ENCODE data around the gene PLAGL2. TPM values are rescaled to one million over a fixed set of nuclear protein-coding genes. Genes with fewer than 3 reads are reported as not detected.

The PLAGL2 gene
- total RNA-seq, 1 experiment from 2014 or later, result 96.1 TPM

DNA sequence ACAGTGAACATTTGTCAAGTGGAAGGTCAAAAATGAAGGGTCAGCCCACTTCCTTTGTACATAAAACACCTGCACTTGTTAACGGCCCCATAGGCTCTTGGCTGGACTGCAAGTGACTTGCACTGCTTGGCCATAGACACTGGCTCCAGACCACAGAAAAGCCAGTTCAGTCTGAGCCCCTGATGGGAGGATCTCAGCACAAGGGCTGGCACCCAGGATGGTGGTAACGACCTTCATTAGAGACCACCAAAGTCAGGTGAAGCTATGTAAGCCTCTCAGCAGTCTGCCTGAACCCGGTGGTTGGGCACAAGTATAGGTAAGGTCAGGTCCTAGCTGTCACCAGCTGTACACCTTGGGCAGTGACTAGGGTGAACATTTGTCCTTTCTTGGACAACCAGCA, 16.1 kb downstream of the PLAGL2 start:
- Mint-ChIP-seq H3K4me1 (ENCODE audit: low read depth, unreplicated experiment) (no peaks in the 10 kb centered on the region), H3K9me3 (ENCODE audit: unreplicated experiment) (no peaks in the 10 kb centered on the region), H3K27ac (ENCODE audit: unreplicated experiment) (no peak overlapping the region), H3K27me3 (ENCODE audit: insufficient read depth, unreplicated experiment) (no peaks in the 10 kb centered on the region), H3K4me3 (ENCODE audit: unreplicated experiment) (no peak overlapping the region), H3K36me3 (ENCODE audit: insufficient read depth, unreplicated experiment) (peaks cover 81% of the 10 kb centered on the region)
- no peak for DNase-seq
- no peaks in the 10 kb centered on the region for H3K27me3 ChIP-seq (replicated peaks; ENCODE audit: control insufficient read depth, insufficient read depth, low read length)
- no peaks in the 10 kb centered on the region for H3K4me1 ChIP-seq
- ChIA-PET POLR2A (no interaction called here), CTCF (interaction anchor here (1.1 kb wide), 1 partner anchor 294 kb away, joined by 3 read pairs; no protein-coding TSS in a partner anchor)
- peaks cover 14% of the 10 kb centered on the region for H3K36me3 ChIP-seq (ENCODE audit: control insufficient read depth, insufficient read depth, low read length)
- H3K9me3 ChIP-seq, result no peaks in the 10 kb centered on the region
- no TSS peak for BruUV-seq (replicated peaks)
- TF ChIP-seq, protein P1, sequence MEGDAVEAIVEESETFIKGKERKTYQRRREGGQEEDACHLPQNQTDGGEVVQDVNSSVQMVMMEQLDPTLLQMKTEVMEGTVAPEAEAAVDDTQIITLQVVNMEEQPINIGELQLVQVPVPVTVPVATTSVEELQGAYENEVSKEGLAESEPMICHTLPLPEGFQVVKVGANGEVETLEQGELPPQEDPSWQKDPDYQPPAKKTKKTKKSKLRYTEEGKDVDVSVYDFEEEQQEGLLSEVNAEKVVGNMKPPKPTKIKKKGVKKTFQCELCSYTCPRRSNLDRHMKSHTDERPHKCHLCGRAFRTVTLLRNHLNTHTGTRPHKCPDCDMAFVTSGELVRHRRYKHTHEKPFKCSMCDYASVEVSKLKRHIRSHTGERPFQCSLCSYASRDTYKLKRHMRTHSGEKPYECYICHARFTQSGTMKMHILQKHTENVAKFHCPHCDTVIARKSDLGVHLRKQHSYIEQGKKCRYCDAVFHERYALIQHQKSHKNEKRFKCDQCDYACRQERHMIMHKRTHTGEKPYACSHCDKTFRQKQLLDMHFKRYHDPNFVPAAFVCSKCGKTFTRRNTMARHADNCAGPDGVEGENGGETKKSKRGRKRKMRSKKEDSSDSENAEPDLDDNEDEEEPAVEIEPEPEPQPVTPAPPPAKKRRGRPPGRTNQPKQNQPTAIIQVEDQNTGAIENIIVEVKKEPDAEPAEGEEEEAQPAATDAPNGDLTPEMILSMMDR (IDR thresholded peaks at IDR 0.05; ENCODE audit: insufficient read depth in 1 of 2, low read depth in 1 of 2, low read length in 1 of 2, severe bottlenecking in 1 of 2, unreplicated experiment in 1 of 2), result no peak
- intact Hi-C loops (cut with micrococcal nuclease; ENCODE audit: unreplicated experiment), result no loop called here
- H3K4me3 ChIP-seq (ENCODE audit: low read depth, low read length), result no peak overlapping the region

DNA sequence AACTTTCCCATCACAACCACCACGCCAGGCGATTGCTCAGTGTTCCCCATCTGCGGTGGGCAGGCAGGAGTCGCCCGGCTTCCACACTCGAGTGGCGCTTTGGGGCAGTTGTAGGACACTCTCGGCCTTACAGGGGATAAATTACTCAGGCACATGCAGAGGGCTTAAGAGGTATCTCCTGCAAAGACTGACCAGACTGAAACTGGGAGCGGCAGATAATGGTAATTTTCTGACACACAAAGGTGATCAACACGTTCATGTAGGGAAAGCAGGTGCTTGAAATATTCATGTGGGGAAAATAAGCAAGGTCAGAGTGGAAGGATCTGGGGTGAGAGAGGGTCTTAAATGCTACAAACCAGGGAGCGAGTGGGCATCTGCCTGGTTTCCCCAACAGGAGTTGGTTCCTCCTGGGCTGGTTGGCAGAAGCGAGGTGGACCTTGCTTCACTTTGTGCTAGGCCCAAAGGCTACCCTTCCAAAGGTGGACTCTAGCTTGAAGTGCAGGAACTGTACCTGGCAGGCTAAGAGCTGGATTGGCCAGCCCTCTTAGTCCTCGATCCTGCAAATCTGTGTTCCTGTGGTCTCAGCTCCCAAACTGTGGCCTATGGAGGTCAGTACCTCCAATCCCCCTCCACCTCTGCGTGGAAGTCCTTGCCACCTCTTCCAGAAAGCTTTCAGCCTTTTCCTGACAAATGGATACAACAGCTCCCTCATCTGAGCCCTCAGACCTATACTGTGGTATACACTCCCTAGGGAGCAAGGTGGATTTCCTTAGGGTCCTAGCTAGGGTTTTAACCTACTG, 16.7 kb downstream of the PLAGL2 start:
- DNase-seq, result no peak
- POLR2A ChIA-PET, result no interaction called here
- no TSS peak for BruUV-seq (replicated peaks)
- Histone ChIP-seq H3K27me3 (replicated peaks; ENCODE audit: control insufficient read depth, insufficient read depth, low read length) (no peaks in the 10 kb centered on the region), H3K4me3 (ENCODE audit: low read depth, low read length) (no peak overlapping the region), H3K9me3 (no peaks in the 10 kb centered on the region), H3K4me1 (no peaks in the 10 kb centered on the region), H3K36me3 (ENCODE audit: control insufficient read depth, insufficient read depth, low read length) (peaks cover 12% of the 10 kb centered on the region)
- CTCF ChIA-PET, result interaction anchor here (1.1 kb wide), 1 partner anchor 295 kb away, joined by 3 read pairs; no protein-coding TSS in a partner anchor
- no peaks in the 10 kb centered on the region for H3K9me3 Mint-ChIP-seq (ENCODE audit: unreplicated experiment)
- H3K4me1 Mint-ChIP-seq (ENCODE audit: low read depth, unreplicated experiment), result no peaks in the 10 kb centered on the region
- H3K27me3 Mint-ChIP-seq (ENCODE audit: insufficient read depth, unreplicated experiment), result no peaks in the 10 kb centered on the region
- intact Hi-C loops (cut with micrococcal nuclease; ENCODE audit: unreplicated experiment), result no loop called here
- peaks cover 75% of the 10 kb centered on the region for H3K36me3 Mint-ChIP-seq (ENCODE audit: insufficient read depth, unreplicated experiment)
- H3K27ac Mint-ChIP-seq (ENCODE audit: unreplicated experiment), result peak overlapping the region; percentile 9
- TF ChIP-seq, protein P1 (IDR thresholded peaks at IDR 0.05; ENCODE audit: insufficient read depth in 1 of 2, low read depth in 1 of 2, low read length in 1 of 2, severe bottlenecking in 1 of 2, unreplicated experiment in 1 of 2), result no peak
- H3K4me3 Mint-ChIP-seq (ENCODE audit: unreplicated experiment), result peak overlapping the region; percentile 54

DNA sequence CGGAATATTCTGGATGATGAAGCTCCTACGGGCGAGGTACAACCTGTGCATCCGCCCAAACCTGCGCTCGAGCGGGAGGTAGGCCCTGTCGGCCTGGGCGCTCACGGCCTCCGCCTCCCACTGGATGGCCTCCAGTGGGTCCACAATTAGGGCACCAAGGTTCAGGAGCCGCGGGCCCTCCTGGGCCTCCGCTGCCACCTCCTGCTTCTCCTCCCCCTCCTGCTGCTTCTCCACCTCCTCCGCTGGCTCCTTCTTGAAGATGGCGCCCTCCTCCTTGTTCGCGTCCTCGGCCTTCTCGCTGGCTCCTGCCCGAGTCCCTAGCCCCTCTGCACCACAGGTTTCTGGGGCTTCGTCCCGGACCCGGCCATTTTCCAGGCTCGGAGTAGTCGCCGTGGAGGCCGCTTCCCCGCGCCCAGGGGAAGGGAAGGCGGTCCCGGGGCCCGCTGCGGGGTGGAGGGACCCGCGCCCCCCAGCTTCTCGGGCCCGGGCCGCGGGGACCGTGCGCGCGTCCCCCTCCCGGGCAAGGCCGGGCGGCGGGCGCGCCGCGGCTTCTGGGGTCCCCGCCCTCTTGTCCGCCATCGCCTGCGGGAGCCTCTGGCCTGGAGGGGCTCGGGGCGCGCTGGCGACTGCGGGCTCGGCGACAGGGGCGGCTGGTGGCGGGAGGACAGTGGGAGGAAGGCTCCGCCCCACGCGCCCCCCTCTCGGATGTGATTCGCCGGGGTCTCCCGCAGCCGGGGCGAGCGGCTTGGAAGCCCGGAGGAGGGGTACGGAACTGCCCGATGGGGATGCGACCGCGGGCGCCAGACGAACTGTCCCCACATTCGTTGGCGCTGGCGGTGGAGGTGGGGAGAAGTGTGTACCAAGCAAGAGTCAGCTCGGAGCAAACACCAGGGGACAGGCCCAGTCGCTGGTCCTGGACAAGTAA, 17.6 kb downstream of the PLAGL2 start:
- intact Hi-C loops (cut with micrococcal nuclease; ENCODE audit: unreplicated experiment), result no loop called here
- H3K27me3 Mint-ChIP-seq (ENCODE audit: insufficient read depth, unreplicated experiment), result no peaks in the 10 kb centered on the region
- TF ChIP-seq, protein P1 (IDR thresholded peaks at IDR 0.05; ENCODE audit: insufficient read depth in 1 of 2, low read depth in 1 of 2, low read length in 1 of 2, severe bottlenecking in 1 of 2, unreplicated experiment in 1 of 2), result no peak
- ChIA-PET CTCF (interaction anchor here (0.5 to 0.6 kb wide), 2 partner anchors 99 to 111 kb away, joined by 3 to 5 read pairs; no protein-coding TSS in a partner anchor), POLR2A (no interaction called here)
- H3K4me1 ChIP-seq, result peaks cover 2% of the 10 kb centered on the region; the same call in 1 of the 2 replicates
- peak in 1 of 2 experiments; percentile 52 for DNase-seq
- H3K36me3 ChIP-seq (ENCODE audit: control insufficient read depth, insufficient read depth, low read length), result peaks cover 7% of the 10 kb centered on the region; the same call in 1 of the 2 replicates
- no peaks in the 10 kb centered on the region for H3K4me1 Mint-ChIP-seq (ENCODE audit: low read depth, unreplicated experiment)
- no peaks in the 10 kb centered on the region for H3K9me3 ChIP-seq
- no peaks in the 10 kb centered on the region for H3K27me3 ChIP-seq (replicated peaks; ENCODE audit: control insufficient read depth, insufficient read depth, low read length)
- peaks cover 67% of the 10 kb centered on the region for H3K36me3 Mint-ChIP-seq (ENCODE audit: insufficient read depth, unreplicated experiment)
- H3K4me3 Mint-ChIP-seq (ENCODE audit: unreplicated experiment), result peak overlapping the region; percentile 54
- H3K27ac Mint-ChIP-seq (ENCODE audit: unreplicated experiment), result peak overlapping the region; percentile 9
- H3K4me3 ChIP-seq (ENCODE audit: low read depth, low read length), result peak overlapping the region; percentile 28
- BruUV-seq (replicated peaks), result no TSS peak
- H3K9me3 Mint-ChIP-seq (ENCODE audit: unreplicated experiment), result no peaks in the 10 kb centered on the region
